ENCODE measurements around the gene BTBD9. TPM values are rescaled to one million over a fixed set of nuclear protein-coding genes. Genes with fewer than 3 reads are reported as not detected.
A peak's percentile ranks its signal among the peaks of the same experiment; 100 is the strongest.

BTBD9 gene
- total RNA-seq, 1 donor from 2014 or later = 47.9 TPM

- DNase-seq (no peak), ATAC-seq (no peak)
- Histone ChIP-seq H3K27ac (no peak overlapping the region), H3K4me3 (no peak overlapping the region), H3K27me3 (no peaks in the 10 kb centered on the region), H3K4me1 (no peaks in the 10 kb centered on the region), H3K36me3 (no peaks in the 10 kb centered on the region), H3K9me3 (no peaks in the 10 kb centered on the region)
- intact Hi-C loops (cut with DNase I) = no loop called here
- TF ChIP-seq CTCF (IDR thresholded peaks at IDR 0.05) = no peak
Measured at GRCh38 chr6:38510205-38510604, 129.5 kb downstream of the BTBD9 start.

GRCh38 chr6:38509713-38510112 lies 130.0 kb downstream of the BTBD9 start:
- ATAC-seq = peak; percentile 77

GRCh38 chr6:38508894-38509293 lies 130.8 kb downstream of the BTBD9 start:
- Histone ChIP-seq H3K9me3 (no peaks in the 10 kb centered on the region), H3K4me1 (no peaks in the 10 kb centered on the region), H3K4me3 (no peak overlapping the region), H3K27ac (no peak overlapping the region), H3K36me3 (no peaks in the 10 kb centered on the region), H3K27me3 (no peaks in the 10 kb centered on the region)
- intact Hi-C loops (cut with DNase I) = no loop called here
- ATAC-seq (peak; percentile 70), DNase-seq (no peak)
- TF ChIP-seq CTCF (IDR thresholded peaks at IDR 0.05) = no peak

More at GRCh38 chr6:38509713-38510112, 130.0 kb downstream of the BTBD9 start:
- no peak for DNase-seq
- Histone ChIP-seq H3K27ac (no peak overlapping the region), H3K36me3 (no peaks in the 10 kb centered on the region), H3K27me3 (no peaks in the 10 kb centered on the region), H3K4me1 (no peaks in the 10 kb centered on the region), H3K4me3 (no peak overlapping the region), H3K9me3 (no peaks in the 10 kb centered on the region)
- intact Hi-C loops (cut with DNase I) = no loop called here
- TF ChIP-seq CTCF (IDR thresholded peaks at IDR 0.05) = no peak

GRCh38 chr6:38508286-38508685 lies 131.4 kb downstream of the BTBD9 start:
- intact Hi-C loops (cut with DNase I) = no loop called here
- H3K4me1 ChIP-seq = no peaks in the 10 kb centered on the region
- H3K4me3 ChIP-seq = no peak overlapping the region
- H3K36me3 ChIP-seq = no peaks in the 10 kb centered on the region
- H3K27ac ChIP-seq = no peak overlapping the region
- H3K9me3 ChIP-seq = no peaks in the 10 kb centered on the region
- no peak for TF ChIP-seq CTCF (IDR thresholded peaks at IDR 0.05)
- no peak for DNase-seq
- ATAC-seq = no peak
- H3K27me3 ChIP-seq = no peaks in the 10 kb centered on the region

GRCh38 chr6:38507173-38507572 lies 132.6 kb downstream of the BTBD9 start:
- DNase-seq = no peak
- no peak for ATAC-seq
- H3K36me3 ChIP-seq = no peaks in the 10 kb centered on the region
- intact Hi-C loops (cut with DNase I) = no loop called here
- H3K27ac ChIP-seq = no peak overlapping the region
- H3K4me3 ChIP-seq = no peak overlapping the region
- H3K27me3 ChIP-seq = no peaks in the 10 kb centered on the region
- no peaks in the 10 kb centered on the region for H3K4me1 ChIP-seq
- no peaks in the 10 kb centered on the region for H3K9me3 ChIP-seq
- no peak for TF ChIP-seq CTCF (IDR thresholded peaks at IDR 0.05)

GRCh38 chr6:38505826-38506225 lies 133.9 kb downstream of the BTBD9 start:
- intact Hi-C loops (cut with DNase I) = no loop called here
- Histone ChIP-seq H3K27me3 (no peaks in the 10 kb centered on the region), H3K27ac (no peak overlapping the region), H3K9me3 (no peaks in the 10 kb centered on the region), H3K4me1 (no peaks in the 10 kb centered on the region), H3K4me3 (no peak overlapping the region), H3K36me3 (no peaks in the 10 kb centered on the region)
- DNase-seq (no peak), ATAC-seq (no peak)
- TF ChIP-seq CTCF (IDR thresholded peaks at IDR 0.05) = no peak

Data from upper lobe of right lung (tissue), 1 donor.